COLO668 (cell line): ENCODE data around the gene RRAGC.

ENCODE experiments used
- DNase-seq: peaks from one replicate; lab custom pipeline; 2025; ENCODE audit not compliant: unreplicated experiment; lab: John Stamatoyannopoulos, UW

The RRAGC gene, protein sequence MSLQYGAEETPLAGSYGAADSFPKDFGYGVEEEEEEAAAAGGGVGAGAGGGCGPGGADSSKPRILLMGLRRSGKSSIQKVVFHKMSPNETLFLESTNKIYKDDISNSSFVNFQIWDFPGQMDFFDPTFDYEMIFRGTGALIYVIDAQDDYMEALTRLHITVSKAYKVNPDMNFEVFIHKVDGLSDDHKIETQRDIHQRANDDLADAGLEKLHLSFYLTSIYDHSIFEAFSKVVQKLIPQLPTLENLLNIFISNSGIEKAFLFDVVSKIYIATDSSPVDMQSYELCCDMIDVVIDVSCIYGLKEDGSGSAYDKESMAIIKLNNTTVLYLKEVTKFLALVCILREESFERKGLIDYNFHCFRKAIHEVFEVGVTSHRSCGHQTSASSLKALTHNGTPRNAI

DNA sequence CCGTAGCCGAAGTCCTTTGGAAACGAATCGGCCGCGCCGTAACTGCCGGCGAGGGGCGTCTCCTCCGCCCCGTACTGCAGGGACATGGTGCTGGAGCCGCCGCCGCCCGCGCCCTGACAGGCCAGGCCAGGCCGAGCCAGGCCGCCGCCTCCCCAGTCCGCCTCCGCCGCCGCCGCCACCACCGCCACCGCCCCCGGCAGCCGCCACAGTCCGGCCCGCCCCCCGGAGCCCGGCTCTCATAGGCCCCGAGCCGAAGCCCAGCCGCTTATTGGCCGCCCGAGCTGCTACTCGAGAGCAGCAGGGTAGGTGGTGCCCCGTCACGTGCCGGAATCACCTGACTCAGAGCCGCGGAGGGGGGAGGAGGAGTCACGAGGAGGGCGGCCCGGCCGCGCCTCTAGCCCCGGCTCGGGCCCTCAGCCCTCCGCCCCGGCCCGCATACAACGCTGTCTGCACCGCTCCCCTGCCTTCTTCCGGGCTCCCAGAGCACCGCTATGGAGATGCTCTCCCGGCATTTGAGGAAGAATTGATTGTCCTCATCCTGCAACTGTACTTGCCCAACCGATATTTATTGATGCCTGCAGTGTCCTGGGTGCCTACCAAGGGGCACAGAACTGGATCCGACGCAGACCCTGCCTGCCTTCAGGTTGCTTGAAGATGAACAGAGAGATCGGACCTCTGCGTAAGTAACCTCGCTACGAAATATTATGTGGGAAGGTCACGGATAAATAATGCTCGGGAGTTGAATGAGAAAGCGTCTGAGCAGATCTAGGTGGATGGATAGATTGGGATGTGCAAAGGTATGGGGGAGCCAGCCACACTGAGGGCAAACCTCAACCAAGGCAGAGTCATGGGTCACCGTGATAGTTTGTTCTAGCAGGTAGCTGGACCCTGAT lies at the start of gene RRAGC:
Gene RRAGC, minus strand, starts transcription at position 212 of the 893 bp plus-strand sequence. Its CDS starts 126 bp downstream, at position 86.
- DNase-seq = peak; percentile 100

DNA sequence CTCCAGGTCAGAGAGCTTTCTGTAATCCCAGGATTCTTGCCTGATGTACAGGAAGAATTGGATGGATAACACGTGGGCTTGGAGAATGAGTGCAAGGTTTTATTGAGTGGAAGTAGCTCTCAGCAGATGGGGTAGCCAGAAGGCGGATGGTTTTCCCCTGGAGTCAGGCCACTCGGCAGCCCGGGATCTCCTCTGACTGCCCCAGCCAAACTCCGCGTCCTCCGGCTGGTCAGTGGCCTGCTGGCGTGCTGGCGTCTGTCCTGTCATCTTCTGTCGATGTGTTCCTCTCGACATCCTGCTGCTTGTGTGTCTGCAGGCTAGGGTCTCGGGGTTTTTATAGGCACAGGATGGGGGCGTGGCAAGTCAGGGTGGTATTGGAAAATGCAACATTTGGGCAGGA lies 49.2 kb upstream of the RRAGC start:
- DNase-seq = no peak

DNA sequence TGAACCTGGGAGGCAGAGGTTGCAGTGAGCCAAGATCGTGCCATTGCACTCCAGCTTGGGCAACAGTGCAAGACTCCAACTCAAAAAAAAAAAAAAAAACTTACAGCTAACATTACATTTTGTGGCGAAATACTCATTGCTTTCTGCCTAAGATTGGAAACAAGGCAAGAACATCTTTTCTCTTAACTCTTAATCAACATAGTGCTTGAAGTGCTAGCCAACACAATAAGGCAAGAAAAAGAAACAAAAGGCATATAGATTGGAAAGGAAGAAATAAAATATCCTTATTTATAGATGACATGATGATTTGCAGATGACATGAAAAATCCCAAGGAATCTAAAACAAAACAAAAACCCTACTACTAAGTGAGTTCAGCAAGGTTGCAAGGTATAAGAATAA lies 46.4 kb upstream of the RRAGC start:
- no peak for DNase-seq

DNA sequence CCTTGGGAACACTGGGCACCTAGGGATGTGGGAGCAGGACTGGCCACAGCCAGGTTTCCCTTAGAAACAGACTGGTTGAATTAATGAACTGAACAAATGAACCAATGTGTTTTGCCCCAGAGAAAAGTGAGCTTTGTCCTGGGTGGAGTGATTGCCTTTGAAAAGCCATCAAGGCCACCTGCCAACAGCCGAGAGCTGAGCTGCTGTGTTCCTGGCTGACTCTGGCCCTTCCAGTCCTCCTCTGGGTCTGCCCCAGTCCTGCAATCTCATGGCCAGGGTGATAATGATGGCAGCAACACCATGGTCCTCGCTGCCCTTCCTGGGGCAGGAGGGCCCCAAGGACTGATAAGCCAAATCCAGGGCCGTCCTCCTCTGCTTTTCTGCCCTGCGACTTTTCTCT lies 40.0 kb upstream of the RRAGC start:
- no peak for DNase-seq

DNA sequence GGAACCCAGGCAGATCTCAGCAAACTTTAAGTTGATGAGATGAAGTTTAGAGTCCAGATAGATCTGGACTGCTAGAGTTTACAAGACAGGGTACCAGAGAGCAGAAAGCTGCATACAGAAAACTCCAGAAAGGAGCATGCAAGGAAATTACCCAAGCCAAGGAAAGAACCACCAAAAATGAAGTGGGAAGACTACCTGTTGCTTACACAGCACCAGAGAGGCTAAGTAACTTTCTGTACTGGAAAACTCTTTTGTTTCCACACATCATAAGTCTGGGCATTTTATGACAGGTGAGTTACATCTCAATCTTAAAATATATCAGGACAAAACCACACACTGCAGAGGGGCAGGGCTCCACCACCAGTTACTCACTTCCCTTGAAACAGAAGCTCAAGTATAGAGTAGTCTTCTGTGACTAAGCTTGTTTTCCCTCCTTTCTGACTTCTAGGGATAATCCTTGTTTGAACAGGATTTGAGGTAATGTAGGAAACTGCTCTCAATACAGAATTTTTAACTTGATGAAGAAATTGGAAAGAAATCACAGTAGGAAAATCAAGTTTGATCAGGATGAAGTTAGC lies 39.2 kb upstream of the RRAGC start:
- no peak for DNase-seq

DNA sequence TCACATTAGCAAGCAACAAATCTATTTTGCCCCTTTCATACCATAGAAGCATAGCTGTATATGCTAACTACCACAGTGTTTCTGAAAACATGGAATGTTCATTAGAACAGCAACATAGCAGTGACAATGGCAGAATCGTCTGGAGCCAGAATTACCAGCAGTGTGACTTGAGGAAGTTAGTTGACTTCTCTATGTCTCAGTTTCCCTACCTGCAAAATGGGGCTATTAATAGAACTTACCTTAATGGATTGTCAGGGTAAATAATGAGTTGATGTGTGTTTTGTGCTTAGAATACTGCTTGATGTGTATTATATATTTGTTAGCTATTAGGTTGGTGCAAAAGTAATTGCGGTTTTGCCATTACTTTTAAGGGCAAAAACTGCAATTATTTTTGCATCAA lies 36.6 kb upstream of the RRAGC start:
- DNase-seq = no peak

DNA sequence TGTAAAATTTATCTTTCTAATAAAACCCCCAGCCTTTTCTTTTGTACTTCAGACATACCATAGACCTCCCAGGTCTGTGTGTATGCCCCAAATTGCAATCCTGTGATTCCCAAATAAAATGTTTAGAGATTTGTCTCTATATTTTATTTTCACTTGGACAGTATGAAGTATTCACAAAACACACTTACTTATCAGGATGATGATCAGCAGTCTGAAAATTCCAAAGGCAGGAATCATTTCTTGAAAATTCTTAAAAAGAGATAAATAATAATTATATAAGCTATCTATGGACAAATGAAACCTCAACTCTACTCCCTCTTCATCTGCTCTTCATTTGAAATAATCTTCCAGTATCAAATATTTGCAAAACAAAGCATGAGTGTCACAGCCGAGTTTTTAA lies 33.4 kb upstream of the RRAGC start:
- DNase-seq = no peak

DNA sequence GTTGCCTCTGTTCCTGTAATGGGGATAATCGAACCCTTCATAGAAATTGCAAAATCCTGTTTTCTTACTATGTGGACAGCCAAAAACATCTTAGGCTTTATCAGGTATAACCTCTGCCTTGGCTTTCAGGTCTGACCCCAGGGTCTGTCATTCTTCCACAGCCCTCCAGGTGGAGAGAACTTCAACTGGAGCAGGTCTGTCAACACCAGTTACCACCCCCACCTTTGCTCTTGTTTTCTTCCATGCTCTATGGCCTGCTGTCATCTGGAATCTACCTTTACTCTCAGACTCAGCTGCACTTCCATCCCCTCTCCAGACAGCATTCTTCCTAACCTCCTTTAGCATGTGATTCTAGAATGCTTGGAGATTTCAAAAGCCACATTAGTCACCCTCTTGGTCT lies 32.2 kb upstream of the RRAGC start:
- no peak for DNase-seq

DNA sequence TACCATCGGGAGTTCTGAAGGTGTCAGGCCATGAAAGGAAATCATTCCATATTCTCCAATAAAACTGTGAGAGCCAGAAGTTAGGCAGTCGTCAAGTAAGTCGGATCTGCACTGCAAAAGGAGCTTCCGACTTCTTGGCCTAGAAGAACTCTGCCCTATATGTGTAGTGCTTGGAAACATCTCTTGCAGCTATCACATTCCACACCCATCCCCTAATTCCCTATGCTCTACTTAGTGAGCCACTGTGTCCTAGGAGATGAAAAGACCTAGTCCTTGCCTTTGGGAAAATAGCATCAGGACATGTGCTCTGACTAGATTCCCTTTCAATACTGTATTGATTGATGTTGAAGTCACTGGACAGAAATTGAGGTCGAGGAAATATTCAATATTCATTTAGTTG lies 30.0 kb upstream of the RRAGC start:
- no peak for DNase-seq

DNA sequence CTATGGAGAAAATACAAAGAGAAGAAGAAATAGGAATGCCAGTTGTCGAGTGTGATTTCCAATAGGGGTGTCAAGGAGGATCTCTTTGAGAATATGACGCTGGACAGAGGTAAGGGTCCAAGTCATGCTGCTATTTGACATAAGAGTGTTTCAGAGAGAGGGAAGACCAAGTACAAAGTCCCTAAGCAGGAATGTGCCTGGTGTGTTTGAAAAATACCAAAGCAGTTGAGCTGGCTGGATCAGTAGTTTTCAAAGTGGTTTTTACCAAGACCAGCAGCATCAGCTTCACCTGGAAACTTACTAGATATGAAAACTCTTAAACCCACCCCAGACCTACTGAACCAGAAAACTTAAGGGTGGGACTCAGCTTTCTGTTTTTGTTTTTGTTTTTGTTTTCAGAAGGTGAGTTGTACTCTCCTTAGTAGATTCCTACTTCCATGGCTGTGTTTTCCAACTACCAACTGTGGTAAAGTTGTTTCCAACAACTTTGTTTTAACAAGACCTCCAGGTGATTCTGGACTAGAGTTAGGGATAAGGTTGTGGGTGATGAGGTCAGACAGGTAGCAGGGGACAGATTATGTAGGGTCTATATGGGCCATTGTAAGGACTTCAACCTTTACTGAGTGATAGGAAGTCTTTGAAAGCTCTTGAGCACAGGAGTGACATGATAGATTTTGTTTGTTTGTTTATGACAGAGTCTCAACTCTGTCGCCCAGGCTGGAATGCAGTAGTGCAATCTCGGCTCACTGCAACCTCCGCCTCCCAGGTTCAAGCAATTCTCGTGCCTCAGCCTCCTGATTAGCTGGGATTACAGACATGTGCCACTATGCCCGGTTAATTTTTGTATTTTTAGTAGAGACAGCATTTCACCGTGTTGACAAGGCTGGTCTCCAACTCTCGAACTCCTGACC lies 29.1 kb upstream of the RRAGC start:
- no peak for DNase-seq

DNA sequence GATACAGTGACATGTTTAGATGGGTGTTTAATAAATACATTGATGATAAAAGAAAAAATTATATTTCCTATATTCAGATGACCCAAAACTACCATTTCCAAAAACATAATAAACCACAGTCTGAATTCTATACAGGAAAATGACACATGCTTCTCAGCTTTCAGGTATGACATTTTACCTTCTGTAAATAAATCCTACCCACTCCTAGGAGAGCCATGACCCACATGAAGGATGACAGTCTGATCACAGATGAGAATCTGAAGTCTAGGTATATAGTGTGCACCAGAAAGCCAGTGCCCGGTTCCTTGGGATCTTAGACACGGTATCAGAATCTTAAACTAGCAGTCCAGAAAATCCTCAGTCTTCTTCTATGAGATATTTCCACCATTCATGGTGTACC lies 25.5 kb upstream of the RRAGC start:
- no peak for DNase-seq

DNA sequence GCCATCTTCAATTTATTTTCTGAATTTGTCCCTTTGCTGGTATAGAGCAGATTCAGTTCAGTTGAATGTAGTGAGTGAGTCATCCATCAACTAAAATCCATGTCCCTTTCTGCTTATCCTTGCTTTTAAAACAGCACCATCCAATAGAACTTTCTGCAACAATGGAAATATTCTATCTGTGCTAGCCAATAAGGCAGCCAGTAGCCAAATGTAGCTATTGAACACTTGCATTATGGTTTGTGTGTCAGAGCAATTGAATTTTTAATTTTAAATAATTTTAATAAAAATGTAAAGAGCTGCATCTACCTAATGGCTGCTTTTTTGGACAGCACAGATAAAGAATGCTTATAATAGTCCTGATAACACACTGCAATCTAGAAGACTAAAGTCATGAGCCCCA lies 21.9 kb upstream of the RRAGC start, which contains the start of gene GJA9:
Gene GJA9, minus strand, starts transcription at position 101 of the 400 bp plus-strand sequence. CDS start 5,489 bp downstream, outside the sequence.
- DNase-seq = no peak

DNA sequence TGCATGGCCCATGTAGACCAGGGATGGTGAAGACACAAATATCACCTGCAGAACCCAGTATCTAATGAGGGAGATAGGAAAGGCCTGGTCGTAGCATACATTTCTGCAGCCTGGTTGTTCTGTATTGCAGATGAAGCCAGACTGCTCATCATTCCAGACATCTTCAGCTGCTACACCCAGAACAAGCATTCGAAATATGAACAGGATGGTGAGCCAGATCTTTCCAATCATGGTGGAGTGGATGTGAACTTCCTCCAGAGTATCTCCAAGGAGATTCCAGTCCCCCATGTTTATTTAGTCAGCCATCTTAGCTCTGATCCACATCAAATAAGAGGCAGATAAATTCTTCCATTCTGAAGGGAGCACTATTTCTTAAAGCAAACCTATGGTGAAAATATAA lies 16.2 kb upstream of the RRAGC start:
- no peak for DNase-seq

DNA sequence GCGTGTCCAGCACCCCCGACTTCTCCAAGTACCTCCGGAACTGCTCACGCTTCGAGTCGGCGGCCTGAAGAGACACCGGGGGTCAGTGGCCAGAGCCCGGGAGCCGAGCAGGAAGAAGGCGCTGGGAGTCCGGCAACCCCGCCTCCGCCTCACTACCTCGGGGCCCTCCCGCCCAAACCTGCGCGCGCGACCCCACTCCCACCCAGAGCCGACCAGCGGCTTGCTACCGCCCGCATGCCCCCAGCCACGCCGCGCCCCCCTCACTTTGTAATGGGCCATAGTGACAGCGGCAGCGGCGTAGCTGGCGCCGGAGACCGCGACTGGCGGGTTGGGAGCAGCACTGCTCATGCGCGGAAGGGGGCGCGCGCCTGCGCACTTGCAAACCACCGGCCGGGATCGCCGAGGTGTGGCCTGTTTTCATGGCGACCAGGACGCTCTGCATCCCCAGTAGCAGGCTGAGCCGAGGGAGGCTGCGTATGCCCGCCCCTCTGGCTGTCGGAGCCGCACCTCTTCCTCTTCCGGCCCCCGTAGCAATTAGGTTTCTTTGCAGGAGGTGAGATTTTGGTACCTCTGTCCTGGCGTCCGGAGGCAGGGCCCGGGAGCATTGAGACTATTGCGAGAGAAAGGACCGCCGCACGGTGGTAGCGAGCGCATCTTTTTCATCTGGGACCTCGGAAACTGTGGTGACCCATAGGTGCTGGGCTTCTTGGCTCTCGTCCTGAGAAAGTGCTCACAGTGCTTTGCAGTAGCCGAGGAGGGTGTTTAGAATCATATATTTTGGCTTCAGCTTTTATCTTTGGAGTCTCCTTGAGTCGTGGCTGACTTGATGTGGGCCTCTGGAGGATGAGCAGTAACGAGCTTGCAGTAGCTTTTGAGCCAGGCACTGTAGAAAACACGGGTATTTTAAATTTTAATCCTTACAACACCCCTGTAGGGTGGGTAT lies 13.7 kb upstream of the RRAGC start, which contains the start of gene MYCBP:
Gene MYCBP, minus strand, starts transcription at position 322 of the 943 bp plus-strand sequence. Its CDS starts 43 bp downstream, at position 279.
- DNase-seq = peak; percentile 99

DNA sequence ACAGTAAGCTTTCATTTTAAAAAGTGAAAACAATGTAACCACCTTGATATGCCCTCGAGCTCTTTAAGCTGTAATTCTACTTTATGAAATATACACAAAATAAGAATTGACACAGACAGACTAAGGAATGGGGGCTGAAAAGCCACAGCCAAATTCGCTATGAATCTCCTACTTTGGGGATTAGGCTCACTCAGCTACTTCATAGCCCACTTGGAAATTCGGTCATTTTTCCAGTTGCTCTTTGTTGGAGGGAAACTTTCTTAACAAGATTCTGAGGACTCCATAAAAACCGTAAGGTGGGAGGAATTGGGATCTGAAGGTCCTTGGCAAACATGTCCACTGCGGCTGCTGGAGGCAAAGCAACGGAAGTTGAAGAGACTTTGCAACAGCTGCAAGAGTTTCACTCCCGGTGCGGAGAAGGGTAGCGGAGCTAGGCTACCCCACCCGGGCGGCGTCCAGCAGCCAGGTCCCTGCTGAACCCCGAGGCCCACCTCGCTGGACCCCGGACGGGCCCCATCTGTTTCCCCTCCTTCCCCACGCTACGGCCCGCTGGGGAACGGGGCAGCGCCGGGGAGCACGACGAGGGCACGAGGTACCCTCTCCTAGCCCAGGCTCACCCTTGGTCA lies 12.9 kb upstream of the RRAGC start:
- no peak for DNase-seq

DNA sequence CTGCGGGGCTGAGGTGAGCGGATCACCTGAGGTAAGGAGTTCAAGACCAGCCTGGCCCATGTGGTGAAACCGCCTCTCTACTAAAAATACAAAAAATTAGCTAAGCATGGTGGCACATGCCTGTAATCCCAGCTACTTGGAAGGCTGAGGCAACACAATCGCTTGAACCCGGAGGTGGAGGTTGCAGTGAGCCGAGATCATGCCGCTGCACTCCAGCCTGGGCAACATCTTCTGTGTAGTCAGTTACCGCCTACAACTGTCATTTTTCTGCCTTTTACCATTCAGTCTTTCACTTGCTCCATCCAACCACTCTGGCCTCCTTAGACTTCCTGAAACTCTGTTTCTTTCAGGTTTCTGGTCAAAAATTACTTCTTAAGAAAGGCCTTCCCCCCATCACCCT lies 11.4 kb upstream of the RRAGC start:
- DNase-seq = no peak

DNA sequence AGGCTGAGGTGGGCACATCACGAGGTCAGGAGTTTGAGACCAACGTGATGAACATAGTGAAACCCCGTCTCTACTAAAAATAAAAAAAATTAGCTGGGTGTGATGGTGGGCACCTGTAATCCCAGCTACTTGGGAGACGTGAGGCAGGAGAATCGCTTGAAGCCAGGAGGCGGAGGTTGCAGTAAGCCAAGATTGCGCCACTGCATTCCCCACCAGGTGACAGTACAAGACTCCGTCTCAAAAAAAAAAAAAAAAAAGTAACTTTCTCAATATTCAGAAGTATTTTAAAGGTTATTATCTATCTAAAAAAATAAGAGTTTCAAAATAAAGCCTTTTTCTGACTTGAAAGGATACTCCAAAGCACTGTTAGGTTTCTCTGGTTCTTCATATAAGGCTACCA lies 7.6 kb upstream of the RRAGC start:
- no peak for DNase-seq

DNA sequence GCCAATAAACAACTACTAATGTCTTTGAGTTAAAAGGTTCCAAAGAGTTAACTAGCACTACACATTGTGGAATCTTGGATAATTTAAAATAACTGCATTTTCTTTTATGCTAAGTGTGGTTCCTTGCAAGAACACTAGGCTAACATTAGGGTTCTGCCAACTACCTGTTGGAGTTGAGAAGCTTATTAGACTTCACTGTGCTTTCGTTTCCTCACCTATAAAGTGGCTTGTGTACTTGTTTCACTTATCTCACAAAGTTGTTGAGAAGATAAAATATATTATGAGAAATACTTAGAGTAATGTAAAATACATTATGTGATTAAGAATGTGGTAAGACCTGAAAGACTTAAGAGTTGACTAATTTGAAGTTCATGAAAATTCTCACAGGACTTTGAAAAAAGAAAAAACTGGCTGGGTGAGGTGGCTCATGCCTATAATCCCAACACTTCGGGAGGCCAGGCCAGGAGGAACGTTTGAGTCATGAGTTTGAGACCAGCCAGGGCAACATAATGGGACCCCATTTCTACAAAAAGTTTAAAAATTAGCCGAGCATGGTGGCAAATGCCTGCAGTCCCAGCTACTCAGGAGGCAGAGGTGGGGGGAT lies 5.6 kb upstream of the RRAGC start:
- DNase-seq = no peak

DNA sequence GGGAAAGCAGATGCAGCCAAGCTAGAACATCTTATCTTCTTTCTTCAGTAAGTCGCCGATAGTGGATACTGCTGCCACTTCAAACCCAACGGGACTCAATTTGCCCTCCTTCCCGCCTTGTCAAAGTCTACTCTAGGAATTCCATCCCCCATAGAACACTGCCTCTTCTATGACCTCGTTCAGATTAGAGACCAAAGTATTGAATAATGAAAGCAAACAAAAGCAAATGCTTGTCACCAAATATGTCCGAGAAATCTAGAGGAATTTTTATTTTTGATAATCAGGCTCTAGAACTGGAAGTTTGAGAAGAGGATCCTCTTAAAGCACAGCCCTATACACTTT lies 853 bp upstream of the RRAGC start:
- DNase-seq = no peak
